Measurements from ENCODE around the gene NOX5. TPM values are rescaled to one million over a fixed set of nuclear protein-coding genes. Genes with fewer than 3 reads are reported as not detected.

Gene NOX5
- total RNA-seq, 1 experiment from 2014 or later = not detected

DNA sequence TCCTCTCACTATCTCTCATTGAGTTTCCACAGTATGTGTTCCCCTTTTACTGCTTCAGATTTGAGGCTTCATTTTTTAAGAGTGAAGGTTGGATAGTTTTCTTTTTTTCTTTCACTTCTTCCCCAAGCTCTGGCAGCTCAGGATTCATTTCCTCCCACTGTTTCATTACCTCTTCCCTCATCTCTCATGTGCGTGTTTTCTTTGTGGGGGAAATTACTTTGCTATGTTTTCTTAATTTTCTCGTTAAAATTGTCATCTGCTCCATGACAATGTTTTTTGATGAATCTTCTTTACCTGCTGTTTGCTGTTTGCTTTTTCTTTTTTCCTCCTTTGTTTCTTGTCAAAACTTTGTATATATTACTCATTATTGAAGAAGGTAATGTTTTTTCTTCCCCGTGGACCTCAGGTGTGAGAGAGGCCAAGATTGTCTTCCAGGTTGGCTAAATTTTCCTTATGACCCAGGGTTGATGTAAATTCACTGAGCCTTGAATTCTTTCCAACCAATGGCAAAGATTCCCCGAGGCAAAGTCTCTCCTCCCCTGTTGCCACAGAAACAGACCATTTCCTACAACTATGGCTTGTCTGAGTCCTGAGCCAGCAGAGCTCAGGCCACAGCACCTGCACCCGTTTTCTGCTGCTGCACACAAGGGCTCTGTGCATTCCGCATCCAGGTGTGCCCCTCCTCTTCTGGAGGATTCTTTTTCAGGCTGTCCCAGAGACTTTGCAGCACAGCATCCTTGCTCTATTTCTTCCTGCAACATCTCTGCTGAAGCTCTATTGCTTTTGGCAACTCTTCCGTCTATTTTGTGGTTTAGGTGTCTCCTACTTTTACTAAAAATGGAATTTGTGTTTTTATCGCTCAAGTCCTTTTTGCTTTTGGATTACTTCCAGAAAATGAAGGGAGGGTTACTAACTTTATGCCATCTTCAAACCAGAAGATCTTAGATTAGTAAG is 66.1 kb downstream of the NOX5 start:
- H3K27me3 ChIP-seq = no peaks in the 10 kb centered on the region
- DNase-seq = no peak
- no peaks in the 10 kb centered on the region for H3K36me3 ChIP-seq
- no peak overlapping the region for H3K4me3 ChIP-seq
- H3K9me3 ChIP-seq = no peaks in the 10 kb centered on the region

DNA sequence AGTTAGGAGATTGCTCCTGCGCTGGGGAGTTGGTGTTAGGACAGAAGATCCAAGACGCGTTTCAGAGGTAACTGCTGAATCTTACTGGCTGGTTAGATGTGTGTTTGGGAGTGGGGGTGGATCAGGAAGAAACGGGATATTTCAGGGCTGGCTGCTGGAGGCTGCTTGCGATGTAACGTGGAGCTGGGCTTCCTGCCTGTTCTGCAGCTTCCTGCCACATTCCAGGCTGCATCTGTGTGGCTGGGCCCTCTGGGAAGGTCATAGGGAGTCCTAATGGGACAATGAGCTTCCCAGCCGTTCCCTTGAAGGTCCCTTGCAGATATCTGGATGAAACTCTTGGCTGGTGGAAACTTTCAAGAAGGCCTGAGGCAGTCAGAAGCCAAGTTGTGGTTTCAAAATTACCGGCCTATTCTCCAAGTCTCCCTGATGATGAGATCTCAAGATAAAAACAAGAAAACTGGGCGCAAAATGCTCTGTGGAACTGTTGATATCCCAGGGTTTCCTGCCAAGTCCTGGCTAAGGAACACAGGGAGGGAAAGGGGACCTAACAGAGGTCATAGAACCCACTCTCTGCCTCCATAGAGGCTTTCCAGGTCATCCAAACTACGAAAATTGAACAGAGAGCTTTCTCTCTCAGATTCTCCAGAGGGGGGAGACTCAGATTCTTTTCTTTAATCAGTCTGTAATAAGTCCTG is 67.0 kb downstream of the NOX5 start:
- Histone ChIP-seq H3K4me3 (no peak overlapping the region), H3K9me3 (no peaks in the 10 kb centered on the region), H3K27me3 (no peaks in the 10 kb centered on the region), H3K36me3 (no peaks in the 10 kb centered on the region)
- DNase-seq = peak; percentile 40

DNA sequence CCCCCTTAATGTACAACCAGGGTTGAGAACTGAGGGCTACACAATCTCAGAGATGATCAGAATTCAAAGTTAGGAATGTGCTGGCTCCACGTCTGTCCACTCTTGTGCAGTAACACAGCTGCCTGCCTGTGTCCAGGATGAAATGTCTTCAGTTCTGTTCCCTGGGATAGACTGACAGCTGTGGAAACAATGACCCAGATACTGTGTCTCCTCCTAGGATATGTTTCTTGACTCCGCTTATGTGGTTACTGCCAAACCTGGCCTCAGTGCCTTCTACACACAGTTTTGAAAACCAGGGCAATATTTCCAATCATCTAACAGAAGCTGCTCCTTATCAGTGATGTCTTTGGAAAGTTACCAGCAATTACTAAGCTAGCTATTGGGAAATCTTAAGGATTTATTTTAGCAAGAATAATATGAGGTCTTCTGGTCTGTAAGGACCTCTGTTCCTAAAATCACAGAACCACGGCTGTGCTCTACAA is 67.6 kb downstream of the NOX5 start:
- no peak overlapping the region for H3K4me3 ChIP-seq
- H3K27me3 ChIP-seq = no peaks in the 10 kb centered on the region
- no peak for DNase-seq
- no peaks in the 10 kb centered on the region for H3K9me3 ChIP-seq
- H3K36me3 ChIP-seq = no peaks in the 10 kb centered on the region

DNA sequence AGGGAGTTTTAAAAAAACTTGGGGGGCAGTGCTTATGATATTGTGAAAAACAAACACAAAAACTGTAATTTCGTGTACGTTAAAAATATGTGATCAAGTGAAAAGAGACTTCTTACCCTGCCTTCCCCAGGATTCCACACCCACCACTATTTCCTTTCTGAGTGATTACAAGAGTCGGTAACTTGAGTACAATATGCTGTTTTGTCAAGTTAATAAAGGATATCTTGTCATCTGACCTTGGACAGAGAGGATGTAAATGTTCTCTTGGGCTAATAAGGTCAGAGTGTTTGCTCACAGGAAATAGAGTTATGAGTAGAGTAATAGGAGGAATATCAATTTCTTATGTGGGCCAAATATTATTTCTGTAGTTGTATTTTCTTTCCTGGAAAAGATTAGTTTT is 68.1 kb downstream of the NOX5 start:
- no peaks in the 10 kb centered on the region for H3K27me3 ChIP-seq
- no peaks in the 10 kb centered on the region for H3K36me3 ChIP-seq

DNA sequence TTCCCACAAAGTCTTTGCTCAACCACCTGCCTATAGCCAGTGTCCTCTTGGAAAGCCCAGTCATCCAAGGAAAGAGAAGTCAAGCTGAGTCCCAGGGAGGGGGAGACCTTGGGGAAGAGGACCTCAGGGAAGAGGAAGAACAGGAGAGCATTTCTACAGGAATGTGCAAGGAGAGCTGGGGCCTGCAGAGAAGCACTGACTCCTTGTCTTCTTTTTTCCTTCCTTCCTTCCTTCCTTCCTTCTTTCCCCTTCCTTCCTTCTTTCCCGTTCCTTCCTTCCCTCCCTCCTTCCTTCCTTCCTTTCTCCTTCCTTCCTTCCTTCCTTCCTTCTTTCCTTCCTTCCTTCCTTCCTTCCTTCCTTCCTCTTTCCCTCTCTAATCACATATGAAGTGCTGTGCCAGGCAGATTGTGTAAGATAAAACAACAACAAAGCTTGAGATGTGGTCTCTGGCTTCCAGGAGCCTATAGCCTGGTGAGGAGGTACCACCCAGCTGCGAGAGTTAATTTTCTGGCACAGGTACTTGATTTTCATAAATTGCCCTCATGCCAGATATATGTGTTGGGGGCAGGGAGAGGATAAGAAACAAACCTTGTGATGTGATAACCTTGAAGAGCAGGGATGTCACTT is 70.0 kb downstream of the NOX5 start:
- DNase-seq = no peak
- Histone ChIP-seq H3K36me3 (no peaks in the 10 kb centered on the region), H3K27me3 (no peaks in the 10 kb centered on the region), H3K4me3 (no peak overlapping the region), H3K9me3 (no peaks in the 10 kb centered on the region)

More for the DNA sequence above, 68.1 kb downstream of the NOX5 start:
- Histone ChIP-seq H3K9me3 (no peaks in the 10 kb centered on the region), H3K4me3 (no peak overlapping the region)
- DNase-seq = no peak

DNA sequence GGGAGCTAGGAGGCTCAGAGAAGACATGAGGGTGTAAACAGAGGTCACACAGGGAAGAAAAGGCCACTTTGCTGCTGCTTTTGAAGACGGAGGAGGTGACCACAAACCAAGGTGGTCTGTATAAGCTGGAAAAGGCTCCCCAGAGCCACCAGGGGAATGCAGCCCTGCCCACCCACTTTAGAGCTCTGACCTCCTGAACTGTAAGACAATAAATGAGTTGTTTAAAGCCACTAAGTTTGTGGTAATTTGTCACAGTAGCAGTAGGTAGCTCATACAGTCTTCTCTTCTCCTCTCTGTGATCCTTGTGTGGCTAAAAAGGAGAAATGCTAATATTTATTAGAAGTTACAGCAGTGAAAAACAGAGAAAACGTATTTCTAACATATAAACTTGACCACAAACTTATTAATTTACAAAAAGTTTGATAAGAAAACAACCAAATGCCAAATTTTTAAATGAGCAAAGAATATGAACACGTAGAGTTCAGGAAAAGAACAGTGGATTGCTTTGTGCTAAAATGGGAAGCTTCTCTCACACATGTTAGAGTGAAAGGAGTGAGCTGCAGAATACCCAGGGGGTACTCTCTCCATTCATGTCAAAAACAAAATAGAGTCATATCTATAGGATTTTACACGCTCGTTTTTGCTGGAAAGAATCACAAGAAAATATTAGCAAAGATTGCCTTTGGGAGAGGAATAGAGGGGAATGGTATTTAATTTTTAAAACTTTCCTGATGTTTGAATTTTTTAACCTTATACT is 71.0 kb downstream of the NOX5 start:
- H3K27me3 ChIP-seq = no peaks in the 10 kb centered on the region
- DNase-seq = no peak
- H3K9me3 ChIP-seq = no peaks in the 10 kb centered on the region

DNA sequence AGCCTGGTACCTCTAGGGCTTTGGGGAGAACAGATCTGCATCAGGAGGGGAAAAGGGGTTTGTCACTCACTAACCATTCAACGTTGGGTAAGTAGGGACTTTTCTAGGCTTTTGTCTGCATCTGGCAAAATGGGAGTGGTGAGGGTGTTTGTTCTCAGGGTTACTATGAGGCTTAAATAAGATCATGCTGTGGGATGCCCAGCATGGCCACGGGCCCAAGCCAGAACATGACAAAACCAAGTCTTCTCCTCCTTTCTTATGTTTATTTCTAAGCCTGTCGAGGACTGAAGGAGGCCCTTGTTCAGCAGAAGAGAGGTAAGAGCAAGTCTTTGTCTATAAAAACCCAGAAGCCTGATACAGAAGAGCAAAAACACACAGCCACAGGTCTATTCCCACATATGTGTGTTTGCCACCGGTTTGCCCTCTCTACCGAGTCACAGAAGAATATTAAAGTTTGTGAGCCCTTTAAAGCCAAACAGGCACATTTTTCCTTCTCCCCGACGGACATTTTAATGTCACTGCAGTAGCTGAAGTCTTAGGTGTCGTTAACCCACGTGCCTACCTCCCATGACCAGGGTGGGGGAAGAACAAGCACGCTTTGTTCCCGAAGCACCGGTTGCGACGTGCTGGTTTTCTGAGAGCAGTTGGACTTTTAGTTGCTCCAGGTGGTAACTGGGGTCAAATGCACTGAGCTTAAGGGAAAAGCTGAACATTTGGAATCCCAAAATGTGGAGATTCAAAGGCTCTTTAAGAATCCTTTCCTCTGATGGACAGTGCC is 72.1 kb downstream of the NOX5 start:
- H3K36me3 ChIP-seq = no peaks in the 10 kb centered on the region
- H3K27me3 ChIP-seq = no peaks in the 10 kb centered on the region

More for the DNA sequence above, 71.0 kb downstream of the NOX5 start:
- H3K4me3 ChIP-seq = no peak overlapping the region
- no peaks in the 10 kb centered on the region for H3K36me3 ChIP-seq

DNA sequence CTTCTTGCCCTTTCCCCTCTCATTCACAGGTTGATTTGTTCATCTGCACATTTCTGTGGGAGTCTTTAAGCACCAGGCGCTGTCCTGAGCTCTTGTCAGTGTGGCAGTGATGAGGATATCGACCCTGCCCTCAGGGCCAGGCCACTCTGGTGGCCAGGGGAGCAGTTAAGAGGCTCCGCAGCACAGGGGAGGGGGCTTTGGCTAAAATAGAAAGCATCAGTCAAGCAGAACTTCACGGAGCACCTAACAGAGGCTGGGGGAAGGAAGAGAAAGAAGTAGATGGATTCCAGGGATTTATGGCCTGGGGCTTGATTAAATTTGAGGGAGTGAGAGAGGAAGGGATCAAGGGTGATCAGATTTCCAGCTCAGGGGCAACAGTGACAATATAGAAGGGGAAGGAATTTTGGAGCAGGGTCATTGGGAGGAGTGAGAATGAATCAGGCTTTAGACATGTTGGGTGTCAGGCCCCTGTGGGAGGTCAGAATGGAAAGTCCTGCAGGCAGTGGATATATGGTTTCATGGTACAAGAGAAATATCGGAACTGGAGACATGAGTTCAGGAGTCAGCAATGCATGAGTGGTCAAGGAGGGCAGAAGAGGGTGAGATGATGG is 73.0 kb downstream of the NOX5 start:
- no peak overlapping the region for H3K4me3 ChIP-seq
- no peaks in the 10 kb centered on the region for H3K9me3 ChIP-seq
- H3K36me3 ChIP-seq = no peaks in the 10 kb centered on the region
- no peaks in the 10 kb centered on the region for H3K27me3 ChIP-seq
- no peak for DNase-seq

More for the DNA sequence above, 72.1 kb downstream of the NOX5 start:
- Histone ChIP-seq H3K4me3 (no peak overlapping the region), H3K9me3 (no peaks in the 10 kb centered on the region)
- no peak for DNase-seq

DNA sequence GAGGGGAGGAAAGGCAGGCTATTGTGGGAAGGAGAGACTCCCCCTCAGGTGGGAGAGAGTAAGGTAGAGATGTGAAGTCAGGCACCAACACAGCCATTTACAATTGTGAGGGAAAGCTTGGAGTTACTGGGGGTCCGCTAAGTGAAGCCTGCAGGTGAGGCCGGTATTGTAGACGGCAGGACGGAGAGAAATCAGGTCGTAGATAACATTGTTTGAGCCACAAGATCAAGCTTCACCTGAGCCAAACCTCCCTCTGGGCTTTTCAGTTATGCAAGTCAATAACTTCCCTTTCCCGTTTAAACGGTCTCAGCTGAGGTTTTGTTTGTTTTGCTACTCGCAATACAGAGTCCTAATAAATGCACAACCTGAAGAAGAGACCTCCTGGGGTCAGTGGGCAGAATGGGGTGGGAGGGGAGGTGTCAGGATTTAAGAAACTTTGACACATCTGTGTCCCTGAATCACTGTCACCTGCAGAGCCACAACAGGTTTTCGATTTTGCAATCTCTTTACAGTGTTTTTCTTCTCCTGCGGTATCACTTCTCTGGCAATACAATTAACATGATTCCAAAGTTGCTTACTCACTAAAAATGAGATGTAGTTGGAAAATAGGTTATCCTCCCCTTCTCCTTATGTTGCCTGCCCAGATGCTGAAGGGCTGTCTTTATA is 73.9 kb downstream of the NOX5 start:
- no peaks in the 10 kb centered on the region for H3K36me3 ChIP-seq
- no peak overlapping the region for H3K4me3 ChIP-seq
- H3K9me3 ChIP-seq = no peaks in the 10 kb centered on the region
- DNase-seq = no peak
- no peaks in the 10 kb centered on the region for H3K27me3 ChIP-seq

DNA sequence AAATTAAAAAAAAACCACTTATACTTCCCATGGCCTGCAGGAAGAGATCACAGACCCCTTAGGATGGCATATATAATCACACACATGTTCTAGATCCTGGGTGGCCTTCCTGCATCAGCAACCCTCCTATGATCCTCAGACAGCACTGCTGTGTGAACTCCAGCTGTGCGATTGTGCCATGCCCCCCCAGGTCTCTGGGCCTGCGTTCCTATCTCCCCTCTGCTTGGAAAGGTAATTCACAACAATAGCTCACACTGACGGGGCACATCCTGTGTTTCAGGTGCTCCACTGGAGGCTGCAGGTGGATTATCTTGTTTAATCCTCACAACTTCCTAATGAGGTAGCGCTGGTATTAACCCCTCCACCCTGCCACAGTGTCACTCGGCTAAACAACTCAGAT is 74.8 kb downstream of the NOX5 start:
- no peaks in the 10 kb centered on the region for H3K9me3 ChIP-seq
- H3K36me3 ChIP-seq = no peaks in the 10 kb centered on the region
- no peaks in the 10 kb centered on the region for H3K27me3 ChIP-seq
- H3K4me3 ChIP-seq = no peak overlapping the region
- DNase-seq = no peak

DNA sequence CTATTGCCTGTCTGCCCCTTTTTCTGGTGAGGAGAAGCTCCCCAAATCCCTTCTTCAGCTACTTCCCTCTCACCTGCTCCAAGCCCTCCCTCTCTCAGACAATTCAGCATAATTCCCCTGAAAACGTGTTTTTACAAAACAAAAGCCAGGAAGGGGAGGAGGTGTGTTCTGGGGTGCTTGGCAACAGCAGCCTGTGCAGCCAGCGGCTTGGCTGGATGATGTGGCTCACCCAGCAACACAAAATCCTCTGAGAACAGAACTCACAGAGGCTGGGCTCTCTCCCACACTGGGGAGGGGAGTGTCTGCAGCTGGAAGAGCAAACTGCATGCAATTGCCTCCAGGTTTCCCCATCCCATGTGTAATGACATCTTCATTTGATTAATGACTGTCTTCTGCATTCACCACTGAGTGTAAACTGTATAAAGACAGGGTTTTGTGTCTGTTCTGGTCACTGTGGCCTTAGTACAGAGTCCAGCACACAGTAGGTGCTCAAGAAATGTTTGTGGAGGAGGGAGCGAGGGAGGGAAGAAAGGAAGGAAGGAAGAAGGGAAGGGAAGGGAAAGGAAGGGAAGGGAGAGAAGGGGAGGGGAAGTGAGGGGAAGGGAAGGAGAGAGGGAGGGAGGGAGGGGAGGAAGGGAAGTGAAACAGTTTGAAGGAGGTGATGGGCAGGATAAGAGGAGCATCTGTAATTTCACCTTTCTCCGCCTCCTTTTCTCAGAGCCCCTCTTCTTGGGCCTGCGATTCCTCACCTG is 75.9 kb downstream of the NOX5 start:
- peak; percentile 25 for DNase-seq
- H3K27me3 ChIP-seq = no peaks in the 10 kb centered on the region
- no peaks in the 10 kb centered on the region for H3K36me3 ChIP-seq
- no peak overlapping the region for H3K4me3 ChIP-seq
- no peaks in the 10 kb centered on the region for H3K9me3 ChIP-seq

DNA sequence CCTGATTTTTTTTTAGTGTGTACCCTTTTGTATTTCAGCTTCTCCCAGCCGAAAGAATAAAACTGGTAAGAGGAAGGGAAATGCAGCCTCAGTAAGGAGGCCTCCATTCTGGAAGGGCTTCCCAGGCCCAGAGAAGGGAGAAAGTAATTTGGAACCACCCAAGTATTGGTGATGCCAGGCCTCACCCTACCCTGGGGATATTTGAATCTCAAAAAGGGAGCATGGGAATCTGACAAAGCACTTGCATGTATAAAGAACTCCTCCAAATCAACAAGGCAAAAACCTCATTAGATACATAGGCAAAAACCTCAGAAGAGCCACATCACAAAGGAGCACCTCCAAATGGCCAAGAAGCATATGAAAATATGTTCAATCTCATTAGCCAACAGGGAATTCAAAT is 77.2 kb downstream of the NOX5 start:
- H3K4me3 ChIP-seq = no peak overlapping the region
- no peaks in the 10 kb centered on the region for H3K36me3 ChIP-seq
- DNase-seq = no peak
- H3K9me3 ChIP-seq = no peaks in the 10 kb centered on the region
- no peaks in the 10 kb centered on the region for H3K27me3 ChIP-seq

DNA sequence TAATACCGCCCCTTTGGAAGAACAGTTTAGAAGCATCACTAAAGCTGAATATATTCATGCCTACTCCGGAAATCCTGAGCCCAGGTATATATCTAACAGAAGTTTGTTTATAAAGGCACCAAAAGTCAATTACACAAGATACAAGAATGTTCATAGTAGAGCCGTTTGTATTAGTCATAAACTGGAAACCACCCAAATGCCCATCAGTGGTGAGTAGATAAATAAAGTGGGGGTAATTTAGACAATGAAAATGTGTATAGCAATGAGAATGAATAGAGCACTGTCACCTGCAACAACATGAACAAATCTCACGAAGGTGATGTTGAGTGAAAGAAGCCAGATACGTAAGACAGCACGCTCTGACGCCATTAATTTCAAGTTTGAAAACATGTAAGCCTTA is 77.7 kb downstream of the NOX5 start:
- Histone ChIP-seq H3K36me3 (no peaks in the 10 kb centered on the region), H3K9me3 (no peaks in the 10 kb centered on the region), H3K27me3 (no peaks in the 10 kb centered on the region)

DNA sequence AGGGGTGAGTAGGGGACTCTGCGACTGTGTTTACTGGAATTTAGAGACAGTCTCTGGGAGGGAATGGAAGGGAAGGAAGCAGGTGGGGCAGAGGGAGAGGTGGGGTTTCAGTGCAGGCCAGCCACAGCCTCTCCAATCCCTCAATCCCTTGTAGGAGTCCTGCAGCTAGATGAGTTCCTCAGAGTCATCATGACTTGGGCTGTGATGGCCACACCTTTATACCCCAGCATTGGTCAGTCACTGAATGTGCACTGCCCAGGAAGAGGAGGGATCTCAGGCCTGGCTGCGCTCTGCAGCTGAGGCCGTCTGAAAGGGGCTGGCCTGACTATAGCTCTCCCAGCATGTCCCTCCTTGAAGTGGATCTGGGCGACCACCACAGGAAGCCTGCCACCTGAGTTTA is 78.6 kb downstream of the NOX5 start:
- no peak for DNase-seq
- no peaks in the 10 kb centered on the region for H3K27me3 ChIP-seq

More for the DNA sequence above, 77.7 kb downstream of the NOX5 start:
- DNase-seq = no peak
- no peak overlapping the region for H3K4me3 ChIP-seq

More for the DNA sequence above, 78.6 kb downstream of the NOX5 start:
- no peaks in the 10 kb centered on the region for H3K9me3 ChIP-seq
- no peak overlapping the region for H3K4me3 ChIP-seq
- H3K36me3 ChIP-seq = no peaks in the 10 kb centered on the region
